Ramos (cell line): ENCODE measurements around the gene DDAH2.

Experiments
- in situ Hi-C: fragments of 300-500 bp; cut with MboI; formaldehyde crosslinking; loops from one replicate; pipeline ENCODE4 v1.14.3; 2022; ENCODE audit warnings: low sequenced_read_pairs; ENCODE audit not compliant: unreplicated experiment

DDAH2 gene

GRCh38 chr6:31734247-31734820 lies 5.2 kb upstream of the DDAH2 start:
- in situ Hi-C loops = no loop called here

DNA sequence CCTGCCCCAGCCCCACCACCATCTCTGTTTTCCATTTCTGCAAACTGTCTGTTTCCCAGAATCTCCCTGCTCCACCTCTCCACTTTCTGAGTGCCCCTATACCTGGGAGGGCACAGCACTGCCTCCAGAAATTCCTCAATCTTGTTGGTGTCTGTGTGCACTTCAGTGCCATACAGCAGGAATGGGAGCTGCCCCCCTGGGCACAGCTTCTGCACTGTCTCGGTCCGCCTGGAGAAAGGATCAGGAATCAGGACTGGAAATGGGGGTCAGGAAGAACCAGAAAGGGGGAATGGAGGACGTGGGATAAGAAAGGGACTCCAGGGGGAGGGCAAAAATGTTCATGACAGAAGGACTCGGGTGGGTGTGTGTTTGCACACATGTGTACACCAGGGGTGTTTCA lies 4.6 kb upstream of the DDAH2 start:
- in situ Hi-C loops = no loop called here

DNA sequence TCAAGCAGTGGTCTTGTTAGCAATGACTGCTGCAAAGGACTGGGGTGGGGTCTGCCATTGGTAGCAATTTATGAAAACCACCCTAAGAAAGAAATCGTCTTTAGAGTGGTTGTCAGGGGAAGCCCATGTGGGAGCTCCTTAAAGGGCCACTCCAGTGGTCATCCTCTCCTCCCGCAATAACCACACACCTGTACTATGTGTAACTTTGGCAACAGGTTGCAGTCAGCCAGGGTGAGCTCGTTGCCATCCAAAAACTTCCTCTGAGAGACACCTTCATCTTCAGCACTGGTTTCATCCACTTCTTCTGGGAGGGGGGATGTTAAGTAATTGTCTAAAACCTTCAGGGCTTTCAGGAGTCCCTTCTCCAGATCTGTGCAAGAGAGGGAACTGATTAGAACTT lies 2.9 kb upstream of the DDAH2 start:
- in situ Hi-C loops = no loop called here

DNA sequence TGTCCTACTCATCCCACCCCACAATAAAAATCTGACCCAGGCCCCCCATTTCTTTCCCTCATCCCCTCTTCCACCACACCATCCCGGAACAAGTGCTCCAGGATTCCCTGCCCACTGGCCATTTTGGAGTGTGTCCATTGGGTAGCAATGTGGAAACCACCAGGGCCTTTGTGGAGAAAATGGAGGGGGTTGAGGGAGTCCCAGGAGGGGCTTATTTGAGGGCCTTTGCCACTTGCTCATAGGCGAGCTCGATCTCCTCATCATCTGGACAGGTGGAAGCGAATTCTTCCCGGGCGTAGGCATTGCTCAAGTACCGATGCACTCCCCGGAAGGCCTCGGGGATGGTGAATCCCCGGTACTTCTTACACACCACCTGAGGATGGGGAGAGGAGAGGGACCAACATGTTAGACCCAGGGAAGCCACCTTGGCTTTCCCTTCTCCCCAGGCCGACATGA lies 1.6 kb upstream of the DDAH2 start:
- in situ Hi-C loops = no loop called here

GRCh38 chr6:31729979-31730630 lies 1.0 kb upstream of the DDAH2 start:
- in situ Hi-C loops = no loop called here

- in situ Hi-C loops = no loop called here
These were observed 448 bp upstream of the DDAH2 start for GRCh38 chr6:31729515-31729978.

GRCh38 chr6:31727717-31728671 lies 1.1 kb downstream of the DDAH2 start:
- in situ Hi-C loops = no loop called here

- in situ Hi-C loops = no loop called here
These were observed 1.9 kb downstream of the DDAH2 start for GRCh38 chr6:31727034-31727716.

DNA sequence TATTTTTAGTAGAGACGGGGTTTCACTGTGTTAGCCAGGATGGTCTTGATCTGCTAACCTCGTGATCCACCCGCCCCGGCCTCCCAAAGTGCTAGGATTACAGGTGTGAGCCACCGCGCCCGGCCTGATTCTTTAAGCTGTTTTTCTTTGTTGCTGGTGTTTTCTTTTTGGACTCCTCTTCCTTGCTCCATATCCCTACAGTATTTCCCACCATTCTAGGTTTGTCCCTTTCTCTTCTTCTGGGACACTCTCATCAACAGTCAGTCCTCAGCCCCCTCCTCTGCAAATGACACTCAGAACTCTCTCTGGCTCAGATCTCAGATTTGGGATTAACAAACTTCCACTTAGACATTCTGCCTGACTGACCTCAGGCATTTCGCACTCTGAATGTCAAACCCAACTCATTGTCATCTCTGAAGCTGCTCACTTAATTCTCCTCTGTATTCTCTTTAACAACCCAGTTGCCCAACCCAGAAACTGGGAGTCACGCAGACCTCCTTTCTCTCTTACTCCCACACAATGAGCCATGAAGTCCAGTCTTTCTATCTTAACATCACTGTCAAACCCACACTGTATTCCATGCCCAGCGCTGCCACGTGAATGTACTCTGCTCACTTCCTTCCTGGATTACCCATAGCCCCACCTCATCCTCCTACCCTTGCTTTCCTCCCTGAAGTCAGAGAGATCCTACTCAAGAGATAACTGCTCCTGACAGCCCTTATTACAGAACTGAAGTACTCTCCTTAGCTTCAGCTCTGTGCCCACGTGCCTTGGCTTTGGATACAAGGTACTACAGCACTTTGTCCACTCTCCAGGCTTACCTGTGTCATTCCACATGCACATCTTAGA lies 3.4 kb downstream of the DDAH2 start:
- in situ Hi-C loops = no loop called here

- in situ Hi-C loops = no loop called here
These were observed 5.0 kb downstream of the DDAH2 start for GRCh38 chr6:31723980-31724691.

DNA sequence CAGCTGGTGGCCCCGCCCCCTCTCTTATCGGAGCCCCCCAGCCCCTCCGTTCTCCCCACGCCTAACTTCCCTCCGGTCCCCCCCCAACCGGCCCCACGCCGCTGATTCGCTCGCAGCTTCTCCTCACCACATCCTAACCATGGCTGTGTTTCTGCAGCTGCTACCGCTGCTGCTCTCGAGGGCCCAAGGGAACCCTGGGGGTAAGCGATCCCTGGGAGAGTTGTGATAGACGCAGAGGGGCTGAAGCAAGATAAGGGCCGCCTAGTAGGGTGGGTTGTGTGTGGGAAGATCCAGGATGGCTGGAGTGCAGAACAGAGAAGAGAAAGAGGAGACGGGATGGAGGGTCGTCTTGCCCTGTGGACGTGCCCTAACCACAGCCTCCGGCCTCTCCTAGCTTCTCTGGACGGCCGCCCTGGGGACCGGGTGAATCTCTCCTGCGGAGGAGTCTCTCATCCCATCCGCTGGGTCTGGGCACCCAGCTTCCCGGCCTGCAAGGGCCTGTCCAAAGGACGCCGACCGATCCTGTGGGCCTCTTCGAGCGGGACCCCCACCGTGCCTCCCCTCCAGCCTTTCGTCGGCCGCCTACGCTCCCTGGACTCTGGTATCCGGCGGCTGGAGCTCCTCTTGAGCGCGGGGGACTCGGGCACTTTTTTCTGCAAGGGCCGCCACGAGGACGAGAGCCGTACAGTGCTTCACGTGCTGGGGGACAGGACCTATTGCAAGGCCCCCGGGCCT lies 5.7 kb downstream of the DDAH2 start, which contains the start of gene MPIG6B:
Gene MPIG6B (plus strand): TSS at position 129 of the 735 bp plus-strand sequence. CDS start 11 bp downstream, at position 140.
- in situ Hi-C loops = no loop called here

DNA sequence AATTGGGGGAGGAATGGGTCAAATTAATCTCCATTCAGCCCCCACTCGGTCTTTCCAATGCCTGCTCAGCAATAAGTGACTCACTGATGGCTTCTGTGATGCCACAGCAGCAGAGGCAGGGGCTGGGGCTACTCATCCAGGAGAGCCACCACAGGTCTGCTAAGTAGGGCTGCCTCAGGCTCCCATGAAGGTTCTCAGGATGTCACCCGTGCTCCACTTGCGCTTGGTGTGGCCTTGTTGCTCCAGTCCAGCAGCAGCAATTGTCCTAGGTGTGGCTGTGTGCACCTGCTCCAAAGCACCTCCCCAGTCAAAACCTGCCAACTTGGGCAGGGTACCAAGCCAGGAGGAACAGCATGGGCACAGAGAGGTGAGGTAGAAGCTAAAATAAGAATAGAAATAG lies 6.9 kb downstream of the DDAH2 start:
- in situ Hi-C loops = no loop called here

GRCh38 chr6:31721351-31722020 lies 7.6 kb downstream of the DDAH2 start, which contains the start of gene LY6G6C:
TSS of gene LY6G6C (minus strand) at chr6:31721746. CDS start at chr6:31721679, 67 bp downstream.
- in situ Hi-C loops = no loop called here

- in situ Hi-C loops = no loop called here
These were observed 8.8 kb downstream of the DDAH2 start for GRCh38 chr6:31720196-31720770.

DNA sequence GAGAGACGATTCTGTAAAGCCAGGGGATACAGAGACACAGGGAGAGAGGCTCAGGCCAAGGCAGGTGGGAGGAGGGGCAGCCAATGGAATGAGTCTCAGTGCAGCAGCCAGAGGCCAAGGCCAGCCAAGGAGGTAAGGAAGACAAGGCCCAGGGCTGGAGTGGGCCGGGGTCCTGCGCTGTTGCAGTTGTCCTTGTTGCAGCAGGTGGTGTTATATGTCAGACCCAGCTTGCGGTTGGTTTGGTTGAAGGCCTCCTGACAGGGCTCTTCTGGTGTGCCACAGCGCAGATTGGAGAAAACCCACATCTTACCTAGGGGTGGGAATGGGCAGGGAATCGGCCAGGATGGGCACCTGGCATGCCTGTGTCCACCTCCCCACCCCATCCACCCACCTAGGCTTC lies 10.1 kb downstream of the DDAH2 start:
- in situ Hi-C loops = no loop called here

- in situ Hi-C loops = no loop called here
These were observed 10.8 kb downstream of the DDAH2 start for GRCh38 chr6:31718265-31718664.
